IPS DF 19.7 (cell line): ENCODE results near the gene AFF2.
"Not testable (repeated sequence)": the region's sequence is repeated elsewhere in the genome, so short reads cannot be mapped to it uniquely, and the experiment has no call there.

Experiments
- DNase-seq: peaks from one replicate; pipeline ENCODE4 v3.0.0-alpha.2; 2013; ENCODE audit warnings: low read depth, low spot score

AFF2 gene

GRCh38 chrX:148633218-148633908, 132.9 kb downstream of the AFF2 start:
- no peak for DNase-seq

DNA sequence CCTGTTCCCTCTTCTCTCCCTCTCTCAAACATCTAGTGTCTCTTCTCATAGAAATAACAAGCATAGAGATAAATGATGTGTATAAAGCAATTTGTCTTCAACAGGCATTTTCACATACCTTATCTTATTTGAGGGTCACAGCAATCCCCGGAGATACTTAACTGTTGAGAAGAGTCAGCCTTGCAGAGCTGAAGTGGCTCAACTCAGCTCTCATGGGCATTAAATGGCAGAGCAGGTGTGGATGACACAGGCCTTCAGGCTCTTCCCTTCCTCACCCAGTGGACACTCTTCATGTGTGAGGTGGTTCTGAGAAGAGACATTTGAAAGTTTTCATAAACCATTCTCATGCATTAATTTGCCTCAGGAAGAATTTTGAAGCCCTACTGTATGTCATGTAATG, 134.2 kb downstream of the AFF2 start:
- DNase-seq = no peak

DNA sequence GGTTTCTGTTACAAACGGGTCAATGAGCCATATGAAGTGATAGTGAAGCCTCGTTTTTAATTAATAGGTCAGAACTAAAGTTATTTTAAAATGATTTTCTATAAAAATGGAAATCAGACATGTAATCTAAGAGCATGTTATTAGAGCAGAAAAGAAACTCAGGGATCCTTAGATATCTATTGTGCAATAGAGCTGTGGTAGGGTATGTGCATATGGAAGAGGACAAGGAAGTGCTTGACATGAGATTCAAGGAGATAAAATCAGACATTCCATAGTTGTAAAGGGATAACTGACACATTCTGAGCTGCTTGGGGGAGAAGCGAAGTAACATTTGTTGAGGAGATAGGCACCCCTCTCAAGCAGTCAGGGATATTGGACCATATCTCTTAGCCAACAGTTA, 143.0 kb downstream of the AFF2 start:
- no peak for DNase-seq

DNA sequence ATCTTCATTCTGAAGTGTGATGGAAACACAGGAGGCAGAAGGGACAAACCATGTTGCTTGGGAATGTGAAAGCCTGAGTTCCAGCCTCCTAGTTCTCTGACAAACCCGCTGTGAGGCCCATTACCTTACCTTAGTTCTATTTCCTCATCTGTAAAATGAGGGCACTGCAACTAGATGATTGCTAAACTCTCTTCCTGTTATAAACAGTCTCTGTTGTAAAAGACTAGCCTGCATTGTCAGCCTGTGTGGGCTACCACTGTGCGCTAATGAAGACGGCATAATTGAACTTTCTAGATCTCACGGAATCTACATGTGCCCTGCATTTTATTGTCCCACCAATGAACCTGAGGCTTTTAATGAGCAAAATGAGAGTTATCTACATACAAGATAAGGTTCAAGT, 147.2 kb downstream of the AFF2 start:
- DNase-seq = no peak

DNA sequence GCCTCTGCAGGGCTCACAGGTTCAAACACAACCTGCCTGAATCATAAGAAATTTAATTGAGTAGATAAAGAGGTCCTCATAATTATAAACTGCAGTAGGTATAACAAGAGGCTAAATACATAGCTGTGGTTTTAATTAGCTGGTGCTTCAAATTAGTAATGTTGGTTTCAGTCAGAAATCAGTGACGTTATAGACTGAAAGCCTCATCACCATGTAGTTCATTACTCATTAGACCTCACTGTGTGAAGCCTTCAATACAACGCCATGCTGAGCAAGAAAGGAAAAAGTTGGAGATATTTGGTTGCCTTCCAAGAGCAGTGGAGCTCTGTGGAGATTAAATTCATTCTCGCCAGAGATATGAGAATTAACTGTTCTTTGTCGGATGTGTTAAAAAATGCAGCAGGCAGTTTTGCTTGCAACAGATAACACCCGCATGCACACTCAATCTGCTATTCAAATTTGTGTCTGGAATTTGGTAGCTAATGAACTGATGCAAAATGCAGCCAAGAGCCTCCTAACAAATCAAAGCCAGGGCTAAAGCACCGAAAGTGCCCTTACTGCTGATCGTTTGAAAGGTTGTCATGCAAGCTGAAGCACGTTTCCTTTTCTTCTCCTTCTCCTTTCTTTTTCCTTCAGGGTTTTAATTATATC, 148.9 kb downstream of the AFF2 start:
- no peak for DNase-seq

DNA sequence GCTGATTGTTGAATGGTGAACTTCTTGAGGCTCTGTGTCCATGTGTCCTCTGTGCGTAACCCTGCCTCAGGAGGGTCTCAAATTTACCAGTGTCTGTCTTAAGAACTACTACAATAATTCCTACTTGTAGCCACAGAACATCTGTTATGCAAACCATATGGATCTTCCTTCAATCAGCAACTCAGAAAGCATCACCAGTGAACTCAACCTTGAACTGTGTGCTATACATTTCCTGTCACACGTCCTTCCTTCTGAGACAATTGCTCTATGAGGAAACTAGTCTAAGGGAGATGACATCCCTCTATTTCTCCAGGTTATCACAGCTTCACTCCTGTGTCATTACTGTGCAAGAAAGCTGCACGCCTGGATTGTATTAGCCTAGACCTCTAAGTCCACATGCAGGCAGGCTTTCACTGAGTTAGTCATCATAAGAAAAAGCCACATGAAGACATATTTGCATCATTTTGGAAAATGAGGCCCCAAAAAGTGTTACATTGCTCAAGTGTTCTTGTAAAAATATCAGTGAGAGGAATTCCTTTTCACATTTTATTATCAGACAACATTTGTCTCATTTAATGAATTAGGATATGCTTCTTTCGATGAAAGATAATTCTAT, 157.8 kb downstream of the AFF2 start:
- no peak for DNase-seq

DNA sequence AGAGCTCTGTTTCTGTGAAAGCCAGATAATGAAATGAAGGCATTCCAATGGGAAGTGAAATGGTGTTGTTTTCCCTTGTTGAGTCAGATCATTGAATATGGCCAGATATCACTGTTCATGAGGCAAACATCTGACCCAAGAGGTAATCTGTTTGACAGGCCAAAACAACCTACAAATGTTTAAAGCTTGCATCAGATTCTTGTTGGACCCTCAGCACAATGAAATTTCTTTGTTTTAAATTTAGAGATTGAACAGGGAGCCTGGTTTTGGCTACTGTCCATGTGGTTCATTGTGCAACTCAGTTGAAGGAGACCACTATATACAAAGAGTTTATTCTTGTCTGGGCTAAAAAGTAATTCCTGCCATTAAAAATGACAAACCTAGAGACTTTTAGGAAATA, 159.1 kb downstream of the AFF2 start:
- no peak for DNase-seq

DNA sequence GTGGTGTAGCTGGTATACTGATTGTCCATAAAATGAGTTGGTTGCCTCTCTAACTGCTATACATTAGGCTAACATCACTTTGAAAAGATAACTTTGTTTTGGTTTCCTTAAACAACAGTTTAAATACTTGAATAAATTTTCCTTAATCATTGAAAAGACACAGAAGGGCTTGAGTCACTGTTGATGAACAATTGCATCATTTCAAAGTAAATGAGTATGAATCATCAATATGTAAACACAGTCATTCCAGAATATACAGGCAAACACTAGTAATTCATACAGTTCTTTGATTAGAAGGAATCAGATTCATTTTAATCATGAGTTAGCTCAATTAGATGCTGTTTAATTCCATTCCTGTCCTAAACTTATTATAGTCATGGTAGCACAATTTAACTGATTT, 160.6 kb downstream of the AFF2 start:
- DNase-seq = no peak

- no peak for DNase-seq
Measured at GRCh38 chrX:148662014-148662413, 161.6 kb downstream of the AFF2 start.

DNA sequence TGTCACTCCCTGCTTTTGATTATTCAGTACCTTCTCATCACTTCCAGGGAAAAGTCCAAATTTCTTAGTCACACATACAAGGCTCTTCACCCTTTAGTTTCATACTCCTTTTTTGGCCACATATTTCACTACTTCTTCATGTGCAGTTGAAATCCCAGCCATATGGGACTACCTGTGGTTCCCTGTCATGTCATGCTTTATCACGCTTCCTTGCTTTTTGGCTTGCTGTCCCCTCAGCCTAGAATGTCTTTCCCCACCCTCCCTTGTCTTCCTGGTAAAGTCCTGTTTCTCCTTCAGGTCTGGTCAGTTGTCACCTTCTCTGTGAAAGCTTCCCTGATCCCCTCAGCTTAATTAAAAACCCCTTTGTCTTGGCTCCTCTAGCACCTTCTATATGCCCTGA, 163.8 kb downstream of the AFF2 start:
- no peak for DNase-seq

DNA sequence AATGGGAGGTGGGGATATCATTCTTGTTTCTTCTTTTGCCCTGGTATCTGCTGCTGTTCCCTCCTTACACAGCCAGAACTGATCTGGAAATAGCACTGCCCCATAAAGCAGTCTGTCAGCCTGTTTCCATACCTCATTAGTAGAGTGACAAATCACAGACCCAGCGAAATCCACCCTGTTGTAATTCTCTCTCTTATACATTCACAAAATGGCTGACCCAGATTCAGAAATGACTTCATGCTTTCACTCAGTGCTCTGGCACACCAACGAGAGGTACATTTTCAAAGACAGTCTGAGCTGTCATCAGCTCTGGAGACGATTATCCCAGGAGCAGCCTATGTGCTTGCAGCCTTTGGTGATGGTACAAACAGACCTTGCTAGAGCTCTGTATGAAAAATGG, 164.6 kb downstream of the AFF2 start:
- DNase-seq = no peak

DNA sequence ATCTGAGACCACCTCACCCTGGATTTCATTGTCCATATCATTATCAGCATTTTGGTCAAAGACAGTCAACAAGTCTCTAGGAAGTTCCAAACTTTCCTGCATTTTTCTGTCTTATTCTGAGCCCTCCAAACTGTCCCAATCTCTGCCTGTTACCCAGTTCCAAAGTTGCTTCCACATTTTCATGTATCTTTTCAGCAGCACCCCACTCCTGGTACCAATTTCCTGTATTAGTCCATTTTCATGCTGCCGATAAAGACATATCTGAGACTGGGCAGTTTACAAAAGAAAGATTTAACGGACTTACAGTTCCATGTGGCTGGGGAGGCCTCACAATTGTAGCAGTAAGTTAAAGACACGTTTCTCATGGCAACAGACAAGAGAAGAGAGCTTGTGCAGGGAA, 168.8 kb downstream of the AFF2 start:
- not testable (repeated sequence) for DNase-seq

GRCh38 chrX:148670277-148670676, 169.9 kb downstream of the AFF2 start:
- no peak for DNase-seq

DNA sequence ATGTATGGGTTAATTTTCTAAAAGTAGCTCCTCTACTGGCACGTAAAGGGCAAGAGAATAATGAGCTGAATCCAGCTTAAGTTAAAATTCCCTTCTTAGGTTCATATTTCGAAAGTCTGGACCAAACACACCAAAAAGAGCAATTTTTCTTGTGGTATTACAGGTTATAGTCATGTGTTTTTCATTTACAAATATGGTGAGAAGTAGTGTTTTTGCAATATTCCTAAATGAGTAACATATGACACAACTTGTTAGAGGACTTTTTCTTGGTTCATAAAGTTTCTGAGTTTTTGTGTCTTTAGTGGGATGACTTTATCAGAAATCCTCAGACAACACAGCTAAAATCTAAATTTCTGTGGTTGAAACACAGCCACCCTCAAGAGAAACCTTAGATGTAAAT, 172.1 kb downstream of the AFF2 start:
- DNase-seq = no peak

- DNase-seq = no peak
Measured at GRCh38 chrX:148681605-148682004, 181.2 kb downstream of the AFF2 start.

DNA sequence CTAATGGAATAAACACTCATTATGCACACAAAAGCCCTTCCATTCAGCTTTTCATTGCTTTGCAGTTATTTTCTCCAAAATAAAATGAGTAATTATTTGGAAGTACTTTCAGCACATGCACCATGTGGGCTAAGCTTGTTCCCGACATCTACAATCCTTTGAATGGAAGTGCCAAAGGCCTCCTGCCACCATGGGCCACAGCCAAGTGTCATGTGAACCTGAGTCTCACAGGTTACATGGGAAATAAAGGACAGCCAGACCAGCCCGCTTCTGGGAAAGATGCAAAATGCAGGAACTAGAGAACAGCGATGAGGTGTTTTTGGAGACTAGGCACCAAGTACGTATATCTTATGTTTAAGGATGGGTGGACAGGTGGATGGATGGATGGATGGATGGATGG, 181.8 kb downstream of the AFF2 start:
- DNase-seq = no peak

GRCh38 chrX:148691456-148691855, 191.0 kb downstream of the AFF2 start:
- no peak for DNase-seq

DNA sequence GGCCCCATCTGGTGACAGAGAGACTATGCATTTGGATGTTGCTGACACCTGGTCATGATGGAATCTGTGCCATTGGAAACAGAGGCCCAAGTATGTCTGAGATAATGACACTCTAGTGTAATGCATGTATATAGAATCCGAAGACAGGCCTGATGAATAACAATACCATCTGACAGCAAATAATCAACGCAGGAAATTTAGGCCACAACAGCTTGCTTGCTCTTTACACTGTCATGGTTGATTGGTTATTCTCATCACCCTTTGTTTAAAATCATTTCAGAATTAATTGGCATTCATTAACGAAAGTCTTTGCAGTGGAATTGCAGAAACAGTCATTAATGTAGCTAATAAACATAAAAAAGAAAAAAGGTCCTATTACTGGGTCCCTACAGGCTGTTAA, 194.8 kb downstream of the AFF2 start:
- no peak for DNase-seq

GRCh38 chrX:148698221-148698620, 197.8 kb downstream of the AFF2 start:
- DNase-seq = no peak

- no peak for DNase-seq
Measured at GRCh38 chrX:148700021-148700420, 199.6 kb downstream of the AFF2 start.

DNA sequence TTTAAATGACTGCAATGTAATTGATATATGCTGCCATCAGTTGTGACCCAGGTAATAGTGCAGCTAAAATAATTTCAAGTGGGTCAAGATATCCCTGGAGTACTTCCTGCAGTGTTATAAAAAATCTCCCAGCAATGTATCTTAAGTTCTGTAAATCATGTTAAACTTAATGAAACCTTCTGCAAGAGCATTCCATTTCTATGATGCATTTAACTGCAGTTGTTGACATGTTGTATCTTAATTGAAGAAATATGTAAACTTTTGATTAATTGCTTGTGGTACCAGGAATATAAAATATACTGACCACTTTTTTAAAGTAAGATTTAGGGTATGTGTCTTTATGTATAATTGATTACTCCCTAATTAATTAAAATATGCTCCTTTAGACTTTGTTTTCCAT, 213.6 kb downstream of the AFF2 start:
- no peak for DNase-seq

DNA sequence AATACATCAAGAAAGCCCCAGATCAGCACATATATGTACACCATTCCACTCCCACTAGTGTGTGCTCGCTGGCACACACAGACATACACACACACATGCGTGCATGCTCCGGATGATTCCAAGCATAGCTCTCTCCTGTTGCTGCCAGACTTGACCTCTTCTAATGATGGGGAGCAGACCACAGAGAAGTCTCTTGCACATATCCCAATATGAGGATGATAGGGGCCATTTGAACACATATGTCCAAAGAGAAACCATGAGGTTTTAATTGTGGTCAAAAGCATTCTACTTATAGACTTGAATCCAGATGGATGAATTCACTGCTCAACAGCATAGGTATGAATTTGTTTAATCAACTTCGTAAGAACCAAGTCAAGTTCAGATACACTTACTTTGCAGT, 214.9 kb downstream of the AFF2 start:
- no peak for DNase-seq

DNA sequence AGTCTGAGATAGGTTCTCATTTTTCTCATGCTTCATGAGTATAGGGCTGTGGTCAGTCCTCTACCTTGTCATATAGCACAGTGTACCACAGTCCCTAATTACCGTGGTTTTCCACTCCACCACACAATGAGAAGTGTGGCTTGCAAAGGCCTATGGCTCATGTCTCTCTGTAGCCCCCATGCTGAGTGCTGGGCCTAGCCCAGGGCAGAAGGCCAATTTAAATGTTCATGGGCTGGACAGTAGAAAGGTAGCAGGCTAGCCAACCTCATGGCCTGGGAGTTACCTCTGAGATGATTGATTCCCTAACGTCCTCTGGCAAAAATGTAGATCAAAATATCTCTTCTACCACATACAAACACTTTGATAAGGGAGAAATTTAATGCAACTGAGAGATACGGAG, 222.5 kb downstream of the AFF2 start:
- no peak for DNase-seq
